Measurements from ENCODE around the gene EFCAB10.
A peak's percentile ranks its signal among the peaks of the same experiment; 100 is the strongest.
"Not testable (repeated sequence)": the region's sequence is repeated elsewhere in the genome, so short reads cannot be mapped to it uniquely, and the experiment has no call there.

Gene EFCAB10

DNA sequence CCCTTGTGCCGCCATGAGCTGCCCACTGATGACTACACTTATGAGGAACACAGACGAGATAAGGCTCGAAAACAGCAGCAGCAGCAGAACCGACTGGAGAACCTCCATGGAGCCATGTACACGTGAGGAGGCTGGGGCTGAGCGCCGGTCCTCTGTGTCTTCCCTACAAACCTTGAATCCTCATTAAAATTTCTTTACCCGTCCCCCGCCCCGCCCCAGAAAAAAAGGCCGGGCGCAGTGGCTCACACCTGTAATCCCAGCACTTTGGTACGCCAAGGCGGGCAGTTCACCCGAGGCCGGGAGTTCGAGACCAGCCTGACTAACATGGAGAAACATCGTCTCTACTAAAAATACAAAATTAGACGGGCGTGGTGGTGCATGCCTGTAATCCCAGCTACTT is 50.7 kb downstream of the EFCAB10 start:
- DNase-seq (ENCODE audit: low read depth): no peak

DNA sequence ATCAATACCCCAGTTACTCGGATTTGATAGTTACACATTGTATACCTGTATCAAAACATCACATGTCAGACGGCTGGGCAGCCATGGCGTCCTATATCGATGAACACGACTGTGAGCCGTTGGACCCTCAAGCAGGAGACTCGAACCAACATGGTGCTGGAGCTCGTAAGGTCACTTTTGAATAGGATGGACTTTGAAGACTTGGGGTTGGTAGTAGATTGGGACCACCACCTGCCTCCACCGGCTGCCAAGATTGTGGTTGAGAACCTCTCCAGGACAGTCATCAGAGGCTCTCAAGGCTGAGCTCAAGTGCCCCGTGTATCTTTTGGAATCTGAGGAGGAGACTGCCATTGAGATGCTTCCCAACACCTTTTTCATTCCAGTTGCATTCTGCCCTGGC is 51.2 kb downstream of the EFCAB10 start:
- DNase-seq (ENCODE audit: low read depth): no peak

DNA sequence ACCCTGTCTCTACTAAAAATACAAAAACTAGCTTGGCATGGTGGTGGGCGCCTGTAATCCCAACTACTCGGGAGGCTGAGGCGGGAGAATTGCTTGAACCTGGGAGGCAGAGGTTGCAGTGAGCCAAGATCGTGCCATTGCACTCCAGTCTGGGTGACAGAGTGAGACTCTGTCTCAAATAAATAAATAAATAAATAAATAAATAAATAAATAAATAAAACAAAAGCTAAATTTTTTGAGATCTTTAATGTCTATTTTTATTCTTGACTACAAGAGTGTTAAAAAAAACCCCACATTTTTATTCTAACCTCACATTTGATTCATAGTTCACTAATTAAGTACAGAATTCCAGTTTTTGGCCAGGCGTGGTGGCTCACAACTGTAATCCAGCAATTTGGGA is 53.6 kb downstream of the EFCAB10 start:
- DNase-seq (ENCODE audit: low read depth): not testable (repeated sequence)

DNA sequence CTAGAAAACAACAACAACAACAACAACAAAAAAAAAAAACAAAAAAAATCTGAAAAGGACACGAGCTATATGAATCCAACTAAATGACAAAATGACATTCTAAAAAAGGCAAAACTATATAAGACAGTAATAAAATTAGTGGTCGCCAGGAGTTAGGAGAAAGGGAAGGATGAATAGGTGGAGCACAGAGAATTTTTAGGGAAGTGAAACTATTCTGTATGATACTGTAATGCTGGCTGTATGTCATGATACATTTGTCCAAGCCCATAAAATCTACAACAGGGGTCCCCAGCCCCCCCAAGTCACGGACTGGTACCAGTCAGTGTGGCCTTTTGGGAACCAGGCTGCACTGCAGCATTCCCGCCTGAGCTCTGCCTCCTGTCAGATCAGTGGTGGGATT is 56.5 kb downstream of the EFCAB10 start:
- DNase-seq (ENCODE audit: low read depth): no peak

DNA sequence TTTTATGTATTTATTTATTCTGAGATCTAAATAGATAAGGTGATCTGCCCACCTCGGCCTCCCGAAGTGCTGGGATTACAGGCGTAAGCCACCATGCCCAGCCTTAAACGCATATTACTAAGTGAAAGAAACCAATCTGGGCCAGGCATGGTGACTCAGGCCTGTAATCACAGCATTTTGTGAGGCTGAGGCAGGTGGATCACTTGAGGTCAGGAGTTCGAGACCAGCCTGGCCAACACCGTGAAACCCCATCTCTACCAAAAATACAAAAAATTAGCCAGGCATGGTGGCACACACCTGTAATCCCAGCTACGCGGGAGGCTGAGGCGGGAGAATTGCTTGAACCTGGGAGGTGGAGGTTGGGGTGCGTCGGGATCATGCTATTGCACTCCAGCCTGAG is 56.9 kb downstream of the EFCAB10 start:
- DNase-seq (ENCODE audit: low read depth): not testable (repeated sequence)

DNA sequence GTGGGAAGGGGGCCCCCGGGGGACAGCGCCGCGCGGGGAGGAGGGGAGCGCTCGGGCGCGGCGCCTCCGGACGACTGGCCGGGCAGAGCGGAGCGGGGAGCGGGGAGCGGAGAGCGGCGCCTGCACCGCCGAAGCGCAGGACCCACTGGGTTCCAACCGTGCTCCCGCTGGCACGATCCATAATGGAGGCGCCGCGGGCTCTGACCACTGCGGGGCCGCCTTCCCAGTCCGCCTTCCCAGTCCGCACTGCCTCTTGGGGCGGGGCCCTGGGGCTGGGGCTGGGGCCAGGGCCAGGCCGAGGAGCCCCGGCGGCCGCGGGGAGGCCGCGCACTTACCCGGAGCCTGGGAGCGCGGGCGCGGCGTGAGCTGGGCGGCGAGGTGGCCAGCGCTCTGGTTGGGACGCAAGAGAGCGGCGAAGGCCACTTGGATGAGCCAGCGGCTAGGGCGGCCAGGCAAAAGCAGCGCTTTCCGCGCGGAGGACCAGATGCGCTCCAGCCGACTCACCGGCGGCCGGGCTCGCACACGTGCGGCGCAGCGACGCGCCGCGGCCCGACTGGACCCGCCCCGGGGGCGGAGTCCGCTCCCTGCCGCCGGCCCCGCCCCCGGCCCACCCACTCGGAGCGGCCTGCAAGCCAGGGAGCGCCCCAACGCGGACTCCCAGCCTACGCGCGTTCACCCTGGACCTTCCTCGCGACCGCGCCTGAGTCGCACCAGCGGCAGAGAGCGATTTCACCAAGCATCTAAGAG is 59.4 kb downstream of the EFCAB10 start, which contains the start of gene PUS7:
Gene PUS7, minus strand, starts transcription at position 555 of the 747 bp plus-strand sequence. CDS start 13,759 bp downstream, outside the sequence.
- DNase-seq (ENCODE audit: low read depth): peak; percentile 69

DNA sequence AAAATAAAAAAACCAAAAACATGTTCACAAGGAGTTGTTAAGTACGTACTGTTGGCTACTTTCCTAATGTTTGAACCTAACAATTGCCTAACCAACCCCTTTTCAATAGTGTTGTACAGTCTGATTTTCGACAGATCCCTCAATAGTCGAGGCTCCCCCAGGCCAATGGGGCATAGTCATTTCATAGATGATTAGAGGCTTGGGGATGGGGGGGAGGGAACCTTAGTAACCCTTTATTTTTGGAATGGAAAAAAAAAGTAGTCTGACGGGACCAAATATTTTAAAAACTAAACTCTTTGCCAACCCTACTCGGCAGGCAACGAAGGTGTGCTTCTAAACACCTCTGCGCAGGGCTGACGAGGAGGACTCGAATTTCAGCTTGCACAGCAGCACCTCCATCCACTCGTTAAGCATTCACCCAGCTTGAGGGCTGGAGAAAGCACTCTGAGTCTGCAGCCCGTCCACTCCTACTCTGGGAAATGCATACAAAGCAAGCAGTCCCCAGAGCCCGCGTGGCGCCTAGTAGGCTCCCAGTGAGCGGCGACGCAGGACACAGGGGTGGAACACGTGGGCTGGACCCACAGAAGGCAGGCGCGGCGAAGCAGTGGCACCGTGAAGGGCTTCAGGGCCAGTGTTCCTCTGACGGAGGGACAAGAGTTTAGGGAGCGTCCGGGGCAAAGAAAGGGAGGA is 60.1 kb downstream of the EFCAB10 start:
- DNase-seq (ENCODE audit: low read depth): peak; percentile 48

DNA sequence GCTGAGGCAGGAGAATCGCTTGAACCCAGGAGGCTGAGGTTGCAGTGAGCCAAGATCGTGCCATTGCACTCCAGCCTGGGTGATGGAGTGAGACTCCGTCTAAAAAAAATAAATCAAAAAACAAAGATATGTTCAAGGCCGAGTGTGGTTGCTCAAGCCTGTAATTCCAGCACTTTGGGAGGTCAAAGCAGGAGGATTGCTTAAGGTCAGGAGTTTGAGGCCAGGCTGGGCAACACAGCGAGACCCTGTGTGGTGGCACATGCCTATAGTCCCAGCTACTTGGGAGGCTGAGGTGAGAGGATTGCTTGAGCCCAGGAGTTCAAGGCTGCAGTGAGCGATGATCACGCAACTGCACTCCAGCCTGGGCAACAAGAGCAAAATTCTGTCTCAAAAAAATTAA is 60.7 kb downstream of the EFCAB10 start:
- not testable (repeated sequence) for DNase-seq (ENCODE audit: low read depth)

DNA sequence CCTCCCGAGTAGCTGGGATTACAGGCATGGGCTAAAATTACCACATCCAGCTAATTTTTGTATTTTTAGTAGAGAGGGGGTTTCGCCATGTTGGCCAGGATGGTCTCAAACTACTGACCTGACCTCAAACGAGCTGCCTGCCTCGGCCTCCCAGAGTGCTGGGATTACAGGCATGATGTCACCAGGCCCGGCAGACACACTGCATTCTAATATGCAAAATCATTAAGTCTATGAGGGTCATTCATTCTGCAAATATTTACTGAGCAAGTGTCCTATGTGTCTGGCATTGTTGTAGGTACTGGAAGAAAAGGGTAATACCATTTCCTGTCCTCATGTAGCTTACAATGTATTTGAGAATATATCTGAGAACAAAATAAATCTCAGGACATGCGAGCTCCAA is 61.9 kb downstream of the EFCAB10 start:
- no peak for DNase-seq (ENCODE audit: low read depth)

DNA sequence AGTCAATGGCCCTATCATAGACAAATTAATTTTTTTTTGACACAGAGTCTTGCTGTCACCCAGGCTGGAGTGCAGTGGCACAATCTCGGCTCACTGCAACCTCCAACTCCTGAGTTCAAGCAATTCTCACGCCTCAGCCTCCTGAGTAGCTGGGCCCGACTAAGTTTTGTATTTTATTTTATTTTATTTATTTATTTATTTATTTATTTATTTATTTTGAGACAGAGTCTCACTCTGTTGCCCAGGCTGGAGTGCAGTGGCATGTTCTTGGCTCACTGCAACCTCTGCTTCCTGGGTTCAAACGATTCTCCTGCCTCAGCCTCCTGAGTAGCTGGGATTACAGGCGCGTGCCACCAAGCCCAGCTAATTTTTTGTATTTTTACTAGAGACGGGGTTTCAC is 65.7 kb downstream of the EFCAB10 start:
- not testable (repeated sequence) for DNase-seq (ENCODE audit: low read depth)
